ENCODE measurements around the gene RSPH10B.
"Not testable (repeated sequence)": the region's sequence is repeated elsewhere in the genome, so short reads cannot be mapped to it uniquely, and the experiment has no call there.

DNA sequence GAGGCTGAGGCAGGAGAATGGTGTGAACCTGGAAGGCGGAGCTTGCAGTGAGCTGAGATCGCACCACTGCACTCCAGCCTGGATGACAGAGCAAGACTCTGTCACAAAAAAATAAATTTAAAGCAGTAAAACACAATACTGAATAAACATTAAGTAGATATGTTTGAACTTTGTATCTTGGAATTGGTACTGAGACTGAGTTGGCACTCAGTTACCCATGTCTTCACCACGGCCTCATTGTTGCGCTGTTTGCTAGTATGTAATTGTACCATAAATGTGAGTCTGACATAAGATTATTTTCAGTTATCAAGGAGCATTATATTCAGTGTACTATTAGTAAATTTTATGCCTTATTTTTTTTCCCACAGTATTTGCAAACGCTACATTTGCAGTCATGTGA, 65.8 kb downstream of the RSPH10B start:
- TF ChIP-seq, protein P1, sequence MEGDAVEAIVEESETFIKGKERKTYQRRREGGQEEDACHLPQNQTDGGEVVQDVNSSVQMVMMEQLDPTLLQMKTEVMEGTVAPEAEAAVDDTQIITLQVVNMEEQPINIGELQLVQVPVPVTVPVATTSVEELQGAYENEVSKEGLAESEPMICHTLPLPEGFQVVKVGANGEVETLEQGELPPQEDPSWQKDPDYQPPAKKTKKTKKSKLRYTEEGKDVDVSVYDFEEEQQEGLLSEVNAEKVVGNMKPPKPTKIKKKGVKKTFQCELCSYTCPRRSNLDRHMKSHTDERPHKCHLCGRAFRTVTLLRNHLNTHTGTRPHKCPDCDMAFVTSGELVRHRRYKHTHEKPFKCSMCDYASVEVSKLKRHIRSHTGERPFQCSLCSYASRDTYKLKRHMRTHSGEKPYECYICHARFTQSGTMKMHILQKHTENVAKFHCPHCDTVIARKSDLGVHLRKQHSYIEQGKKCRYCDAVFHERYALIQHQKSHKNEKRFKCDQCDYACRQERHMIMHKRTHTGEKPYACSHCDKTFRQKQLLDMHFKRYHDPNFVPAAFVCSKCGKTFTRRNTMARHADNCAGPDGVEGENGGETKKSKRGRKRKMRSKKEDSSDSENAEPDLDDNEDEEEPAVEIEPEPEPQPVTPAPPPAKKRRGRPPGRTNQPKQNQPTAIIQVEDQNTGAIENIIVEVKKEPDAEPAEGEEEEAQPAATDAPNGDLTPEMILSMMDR (IDR thresholded peaks at IDR 0.05; ENCODE audit: poor library complexity), result not testable (repeated sequence)
- TF ChIP-seq EZH2phosphoT487 (IDR thresholded peaks at IDR 0.05; ENCODE audit: low read depth, severe bottlenecking, unreplicated experiment); EZH2 (IDR thresholded peaks at IDR 0.05; ENCODE audit: borderline replicate concordance): not testable (repeated sequence)
